OCI-M1 (cell line): Measurements from ENCODE around the gene NOSIP.

Experiments
- DNase-seq: peaks from one replicate; lab custom pipeline; 2025; lab: John Stamatoyannopoulos, UW

The NOSIP gene

DNA sequence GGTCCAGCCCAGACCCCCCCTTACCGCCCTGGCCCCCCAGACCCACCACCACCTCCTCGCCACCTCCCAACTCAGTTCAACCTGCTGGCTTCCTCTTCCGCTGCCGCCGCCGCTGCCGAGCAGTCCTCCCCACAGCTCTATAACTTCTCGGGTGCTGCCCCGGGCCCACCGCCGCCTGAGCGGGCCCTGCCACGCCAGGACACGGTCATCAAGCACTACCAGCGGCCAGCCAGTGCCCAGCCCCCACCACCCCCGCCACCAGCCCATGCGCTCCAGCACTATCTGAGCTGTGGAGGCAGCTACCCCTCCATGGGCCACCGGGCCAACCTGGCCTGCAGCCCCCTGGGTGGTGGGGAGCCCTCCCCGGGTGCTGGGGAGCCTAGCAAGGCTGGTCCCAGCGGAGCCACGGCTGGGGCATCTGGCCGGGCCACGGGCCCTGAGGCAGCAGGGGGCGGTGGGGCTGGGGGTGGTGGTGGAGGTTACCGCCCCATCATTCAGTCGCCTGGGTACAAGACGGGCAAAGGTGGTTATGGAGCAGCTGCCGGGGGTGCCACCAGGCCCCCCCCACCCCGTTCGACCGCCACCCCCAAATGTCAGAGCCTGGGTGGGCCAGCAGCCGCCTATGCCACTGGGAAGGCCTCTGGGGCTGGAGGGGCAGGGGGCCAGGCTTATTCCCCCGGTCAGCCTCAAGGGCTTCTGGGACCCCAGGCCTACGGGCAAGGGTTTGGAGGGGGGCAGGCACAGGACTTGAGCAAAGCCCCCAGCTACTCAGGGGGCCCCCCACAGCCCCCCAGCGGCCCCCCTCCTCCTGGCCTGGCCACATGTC, 14.8 kb upstream of the NOSIP start:
- DNase-seq = no peak

DNA sequence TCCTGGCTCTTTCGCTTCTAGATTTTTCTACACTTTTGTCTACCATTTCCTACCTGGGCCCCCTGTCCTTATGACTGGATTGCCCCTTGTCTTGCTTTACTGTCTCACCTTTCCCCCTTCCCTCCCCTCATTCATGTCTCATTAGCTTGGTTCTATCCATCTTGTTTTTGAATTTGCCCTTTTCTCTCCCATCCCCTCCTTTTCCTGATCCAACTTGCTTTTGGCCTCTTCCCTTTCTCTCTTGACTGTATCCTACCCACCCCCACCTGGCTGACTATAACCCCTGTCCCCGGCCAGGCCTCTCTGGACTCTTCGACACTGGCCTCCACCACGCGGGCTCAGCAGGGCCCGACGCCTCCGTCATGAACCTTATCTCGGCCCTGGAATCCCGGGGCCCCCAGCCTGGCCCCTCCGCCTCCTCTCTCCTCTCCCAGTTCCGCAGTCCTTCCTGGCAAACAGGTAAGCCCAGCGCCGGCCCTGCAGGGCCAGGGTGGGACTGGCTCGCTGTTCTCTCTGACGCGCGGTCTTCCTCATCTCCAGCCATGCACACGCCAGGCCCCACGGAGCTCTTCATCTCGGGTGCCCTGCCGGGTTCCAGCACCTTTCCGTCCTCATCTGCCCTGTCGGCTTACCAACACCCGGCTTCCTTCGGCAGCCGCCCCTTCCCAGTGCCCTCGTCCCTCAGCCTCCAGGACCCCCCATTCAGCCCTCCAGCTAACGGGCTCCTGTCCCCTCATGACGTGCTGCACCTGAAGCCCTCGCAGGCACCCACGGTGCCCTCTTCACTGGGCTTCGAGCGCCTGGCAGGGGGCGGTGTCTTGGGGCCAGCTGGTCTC, 14.0 kb upstream of the NOSIP start:
- no peak for DNase-seq

DNA sequence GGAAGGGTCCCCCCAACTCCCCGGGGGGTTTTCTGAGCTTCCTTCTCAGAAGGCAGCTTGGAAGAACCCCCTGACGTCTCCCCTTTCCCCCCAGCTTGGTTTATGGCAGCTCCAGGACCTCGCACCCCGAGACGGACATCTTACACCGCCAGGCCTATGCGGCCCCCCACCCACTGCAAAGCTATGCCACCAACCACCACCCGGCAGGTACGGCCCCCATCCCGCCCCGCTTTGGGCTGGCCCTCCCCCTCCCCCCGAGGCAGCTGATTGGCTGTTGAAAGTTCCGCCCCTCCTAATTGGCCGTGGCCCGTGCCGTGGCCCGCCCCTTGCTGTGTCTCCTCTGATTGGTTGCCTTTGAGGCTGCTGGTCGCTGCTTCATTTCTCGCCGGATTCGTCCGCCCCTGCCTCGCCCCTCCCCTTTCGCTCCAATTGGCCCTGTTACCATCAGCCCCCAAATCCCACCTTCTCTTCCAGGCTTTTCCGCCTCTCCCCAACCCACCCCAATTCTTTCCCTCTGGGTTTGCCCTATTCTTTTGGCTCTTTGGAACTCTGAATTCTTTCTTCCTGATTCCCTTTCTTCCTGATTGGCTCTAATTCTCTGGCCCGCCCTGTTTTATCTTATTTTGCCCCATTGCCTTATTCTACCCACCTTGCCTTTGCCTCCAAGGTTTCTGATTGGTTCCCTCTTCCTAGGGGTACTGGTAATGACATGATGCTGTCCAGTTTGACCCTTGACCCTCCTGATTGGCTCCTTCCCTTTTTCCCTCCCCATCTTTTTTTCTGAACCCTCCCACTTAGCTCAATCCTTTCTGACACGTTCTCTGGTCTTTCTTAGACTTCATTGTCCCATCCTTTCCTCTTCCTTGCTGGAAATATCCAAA, 13.1 kb upstream of the NOSIP start:
- DNase-seq = peak; percentile 97

DNA sequence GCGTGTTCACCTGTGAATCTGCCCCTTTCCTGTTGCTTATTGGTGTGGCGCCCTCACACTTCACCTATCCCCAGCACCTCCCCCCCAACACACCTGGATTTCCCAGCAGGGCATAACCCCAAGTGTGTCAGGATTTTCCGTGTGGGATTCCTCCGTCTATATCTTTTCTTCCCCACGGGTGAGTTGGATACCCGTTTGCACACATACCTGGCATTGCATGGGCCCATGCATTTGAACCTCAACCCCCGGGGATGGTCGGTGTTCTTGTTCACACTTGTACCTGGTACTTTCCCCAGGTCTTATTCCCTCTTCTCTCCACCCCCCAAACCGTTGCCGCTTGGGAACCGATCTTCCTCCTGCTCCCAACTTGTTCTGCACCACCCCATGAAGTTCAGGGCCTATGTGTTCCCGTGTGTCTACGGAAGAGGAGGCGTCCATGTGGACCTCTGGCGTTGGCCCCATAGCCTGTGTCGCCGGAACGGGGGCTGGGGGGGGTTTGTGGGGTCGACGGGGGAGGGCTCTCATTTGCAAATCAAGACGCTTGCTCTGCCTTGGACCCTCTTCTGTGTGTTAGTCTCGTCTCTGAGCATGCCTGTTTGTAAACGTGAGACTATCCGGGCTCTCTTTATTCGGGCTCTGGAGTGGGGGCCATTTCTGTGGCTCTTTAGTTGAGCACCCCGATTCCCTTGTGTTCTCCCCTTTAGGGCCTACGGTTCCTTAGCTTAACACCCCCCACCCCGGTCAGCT, 12.3 kb upstream of the NOSIP start:
- DNase-seq = peak; percentile 65

DNA sequence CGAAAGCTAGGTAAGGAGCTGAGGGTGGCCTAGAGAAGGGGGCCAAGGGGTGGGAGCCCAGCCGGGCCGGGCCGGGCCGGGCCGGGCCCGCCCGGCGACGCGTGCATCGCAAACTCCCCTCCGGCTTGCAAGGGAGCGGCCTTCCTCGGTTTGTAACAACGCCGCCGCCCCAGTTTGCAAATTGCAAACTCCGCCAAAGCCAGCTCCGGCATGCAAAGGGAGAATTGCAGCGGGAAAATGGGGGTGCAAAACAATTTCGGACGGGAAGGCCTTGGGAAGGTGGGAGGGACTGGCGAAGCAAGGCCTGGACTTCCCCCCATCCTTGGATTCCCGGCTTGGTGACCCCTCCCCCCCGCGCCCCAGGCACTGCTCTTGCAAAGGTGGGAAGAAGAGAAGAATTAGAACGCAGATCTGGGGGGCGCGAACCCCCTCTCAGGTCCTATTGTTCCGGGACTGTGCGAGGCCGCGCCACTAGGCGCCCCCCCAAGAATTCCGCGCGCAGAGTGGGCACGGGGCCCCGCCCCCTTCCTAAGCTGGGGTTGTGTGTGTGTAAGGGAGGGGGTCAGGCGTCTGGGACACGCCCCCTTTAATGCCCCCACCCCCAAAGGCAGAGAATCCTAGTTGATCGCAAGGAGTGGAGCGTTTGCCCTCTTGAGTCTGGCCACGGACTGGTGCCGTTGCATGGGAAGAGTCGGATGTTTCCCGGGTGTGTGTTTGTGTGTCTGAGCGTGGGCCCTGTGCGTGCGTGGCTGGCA, 11.6 kb upstream of the NOSIP start:
- peak; percentile 79 for DNase-seq

DNA sequence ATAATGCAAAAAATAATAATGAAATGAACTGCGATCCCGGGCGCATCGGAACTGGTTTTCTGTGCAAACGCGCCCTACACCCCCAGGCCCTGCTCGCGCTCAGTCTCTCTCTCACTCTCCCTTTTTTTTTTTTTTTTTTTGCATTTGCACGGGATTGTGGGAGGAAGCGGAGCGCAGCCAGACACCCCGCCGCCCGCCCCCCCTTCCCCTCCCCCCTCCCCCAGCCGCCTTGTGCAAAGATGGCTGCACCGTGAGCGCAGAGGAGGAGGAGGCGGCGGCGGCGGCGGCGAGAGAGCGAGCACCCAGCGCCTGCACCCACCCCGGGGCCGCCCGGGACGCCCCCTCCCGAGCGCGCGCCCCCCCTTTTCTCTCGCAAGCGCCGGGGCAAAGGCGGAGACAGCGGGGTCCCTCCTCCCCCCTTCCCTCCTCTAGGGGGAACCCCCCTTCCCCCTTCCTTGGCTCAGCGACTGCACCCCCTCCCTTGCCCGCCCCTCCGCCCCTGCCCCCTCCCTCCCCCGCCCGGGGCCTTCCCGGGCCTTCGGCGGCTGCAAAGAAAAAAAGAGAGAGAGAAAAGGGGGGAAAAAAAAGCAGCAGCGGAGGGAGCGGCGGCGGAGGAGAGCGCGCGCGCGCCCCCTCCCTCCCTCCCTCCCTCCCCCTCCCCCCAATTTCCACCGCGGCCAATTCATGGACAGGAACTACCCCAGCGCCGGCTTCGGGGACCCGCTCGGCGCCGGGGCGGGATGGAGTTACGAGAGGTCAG, 10.8 kb upstream of the NOSIP start, which contains the start of gene PRR12:
Gene PRR12 (plus strand): TSS at position 212 of the 760 bp plus-strand sequence. CDS start 473 bp downstream, at position 685.
- DNase-seq = peak; percentile 85

DNA sequence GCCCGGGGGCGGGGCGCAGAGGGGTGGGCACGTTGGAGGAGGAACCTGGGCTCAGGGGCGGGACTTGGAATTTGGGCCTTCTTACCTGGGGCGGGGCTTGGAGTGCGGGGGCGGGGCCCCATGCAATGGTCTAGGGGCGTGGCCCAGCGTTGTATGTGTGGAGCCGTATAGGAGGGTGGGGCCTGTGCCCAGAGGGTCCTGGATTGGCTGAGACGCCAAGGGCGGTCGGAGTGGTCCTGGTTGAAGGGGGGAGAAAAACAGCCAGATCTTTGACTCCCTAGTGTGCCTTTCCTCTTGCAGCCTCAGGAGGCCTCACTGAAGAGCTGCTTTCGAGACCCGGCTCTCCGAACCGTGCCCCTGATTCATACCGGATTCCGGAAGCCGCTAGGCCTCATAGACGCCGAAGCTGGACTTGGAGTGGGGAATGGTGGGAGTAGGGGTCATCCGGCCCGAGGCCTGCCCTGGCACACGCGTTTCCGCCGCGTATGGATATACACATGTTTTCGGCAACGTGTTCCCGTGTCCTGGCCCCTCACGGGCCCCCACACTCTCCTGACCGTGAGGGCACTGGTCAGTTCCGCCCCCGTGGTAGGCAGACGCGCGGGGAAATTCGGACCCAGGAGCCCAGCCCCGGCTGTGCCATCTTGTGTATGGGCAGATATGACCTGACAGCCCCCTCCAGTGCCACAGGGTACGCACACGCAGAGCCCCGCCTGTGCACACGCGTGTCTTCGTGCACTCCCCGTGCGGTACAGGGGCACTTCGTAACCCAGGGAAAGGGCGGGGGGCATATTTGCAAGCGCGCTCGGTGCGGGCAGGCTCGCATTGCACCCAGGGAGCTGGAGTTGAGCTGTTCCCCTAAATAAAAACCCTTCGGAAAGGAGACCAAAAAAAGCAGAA, 10.0 kb upstream of the NOSIP start:
- DNase-seq = peak; percentile 99

DNA sequence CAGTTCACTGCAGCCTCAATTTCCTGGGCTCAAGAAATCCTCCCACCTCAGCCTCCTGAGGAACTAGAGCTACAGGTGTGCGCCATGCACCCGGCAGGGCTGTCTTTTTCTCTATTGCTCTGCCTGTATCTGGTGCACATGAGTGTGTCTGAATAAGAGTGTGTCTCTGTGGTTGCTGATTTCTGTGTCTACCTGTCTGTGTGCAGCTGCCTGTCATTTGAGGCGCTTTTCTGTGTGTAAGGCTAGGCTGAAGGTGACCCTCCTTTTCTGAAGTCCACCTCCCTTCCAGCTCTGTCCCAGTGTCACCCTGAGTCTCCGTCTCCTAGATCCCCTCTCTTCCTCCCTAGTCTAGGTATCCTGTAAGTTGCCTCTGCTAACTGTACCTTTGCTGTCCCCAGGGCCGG, 9.1 kb upstream of the NOSIP start:
- DNase-seq = no peak

DNA sequence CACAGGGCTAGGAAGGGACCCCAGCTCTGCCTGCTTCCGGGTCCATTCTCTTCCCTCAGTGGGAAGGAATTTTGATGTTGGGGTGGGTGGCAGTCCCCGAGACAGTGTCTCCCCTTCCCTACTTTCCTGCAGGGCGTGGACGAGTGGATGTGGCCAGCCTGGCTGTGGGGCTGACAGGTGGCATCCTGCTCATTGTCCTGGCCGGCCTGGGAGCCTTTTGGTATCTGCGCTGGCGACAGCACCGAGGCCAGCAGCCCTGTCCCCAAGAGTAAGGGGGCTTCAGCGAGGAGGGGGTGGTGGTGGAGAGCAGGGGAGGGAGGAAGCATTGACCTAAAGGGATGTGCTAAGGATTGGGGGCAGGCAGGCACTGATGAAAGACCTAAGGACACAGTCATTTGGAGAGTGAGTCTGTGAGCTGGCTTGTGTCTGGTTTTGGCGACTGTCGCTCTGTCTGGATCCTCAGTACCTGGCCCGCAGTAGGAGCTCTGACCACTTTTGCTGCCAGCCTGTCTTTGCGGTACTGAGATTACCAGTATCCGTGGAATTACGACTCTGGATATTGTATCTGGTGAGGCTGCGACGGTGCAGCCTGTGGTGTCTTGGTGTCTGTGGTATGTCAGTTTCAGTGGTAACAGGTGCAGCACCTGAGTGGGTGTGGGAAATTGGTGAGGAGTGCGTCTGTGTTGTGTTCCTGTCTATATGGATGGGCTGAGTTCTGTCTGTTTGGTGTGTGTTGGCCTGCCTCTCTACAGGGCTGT, 8.2 kb upstream of the NOSIP start:
- no peak for DNase-seq

DNA sequence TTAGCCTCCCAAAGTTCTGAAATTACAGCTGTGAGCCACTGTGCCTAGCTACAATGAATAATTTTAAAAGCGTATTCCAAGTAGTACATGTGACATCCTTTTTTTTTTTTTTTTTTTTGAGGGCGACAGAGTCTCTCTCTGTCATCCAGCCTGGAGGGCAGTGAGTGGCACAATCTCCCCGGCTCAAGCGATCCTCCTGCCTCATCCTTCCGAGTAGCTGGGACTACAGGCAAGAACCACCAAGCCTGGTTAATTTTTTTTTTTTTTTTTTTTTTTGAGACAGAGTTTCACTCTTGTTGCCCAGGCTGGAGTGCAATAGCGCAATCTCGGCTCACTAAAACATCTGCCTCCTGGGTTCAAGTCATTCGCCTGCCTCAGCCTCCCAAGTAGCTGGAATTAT, 6.9 kb upstream of the NOSIP start:
- no peak for DNase-seq

DNA sequence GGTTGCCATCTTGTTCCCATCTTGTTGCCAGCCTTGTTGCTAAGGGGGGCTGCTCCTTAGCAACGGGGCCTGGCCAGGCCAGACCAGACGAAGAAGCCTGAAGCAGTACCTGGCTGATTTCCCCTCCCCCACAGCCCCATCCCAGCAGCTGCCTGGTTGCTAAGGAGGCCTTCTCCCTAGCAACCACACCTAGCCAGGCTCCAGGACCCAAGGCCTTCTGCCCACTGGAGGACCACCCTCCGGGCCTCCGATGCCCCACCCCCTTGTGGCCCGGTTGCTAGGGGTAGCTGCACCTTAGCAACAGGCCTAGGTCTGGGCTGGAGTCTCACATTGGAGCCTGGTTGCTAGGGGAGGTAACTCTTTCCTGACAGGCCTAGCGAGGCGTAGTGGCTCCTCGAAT, 4.7 kb upstream of the NOSIP start:
- DNase-seq = no peak

DNA sequence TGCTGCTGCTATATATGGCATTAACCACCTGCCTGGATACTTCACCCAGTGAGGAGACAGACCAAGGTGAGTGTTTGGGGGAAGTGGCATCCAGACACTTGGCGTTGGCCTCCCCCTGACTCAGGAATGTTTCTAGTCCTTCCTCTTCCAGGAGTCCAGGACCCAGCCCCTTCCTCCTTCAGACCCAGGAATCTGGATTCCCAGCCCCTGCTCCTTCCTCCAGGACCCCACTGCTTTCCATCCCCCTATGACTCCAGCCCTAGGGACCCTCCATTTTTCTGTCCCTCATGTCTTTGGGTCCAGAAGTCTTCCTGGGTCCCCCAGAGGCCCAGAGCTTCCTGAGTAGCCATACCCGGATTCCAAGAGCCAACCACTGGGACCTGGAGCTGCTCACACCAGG, 2.9 kb upstream of the NOSIP start:
- no peak for DNase-seq

DNA sequence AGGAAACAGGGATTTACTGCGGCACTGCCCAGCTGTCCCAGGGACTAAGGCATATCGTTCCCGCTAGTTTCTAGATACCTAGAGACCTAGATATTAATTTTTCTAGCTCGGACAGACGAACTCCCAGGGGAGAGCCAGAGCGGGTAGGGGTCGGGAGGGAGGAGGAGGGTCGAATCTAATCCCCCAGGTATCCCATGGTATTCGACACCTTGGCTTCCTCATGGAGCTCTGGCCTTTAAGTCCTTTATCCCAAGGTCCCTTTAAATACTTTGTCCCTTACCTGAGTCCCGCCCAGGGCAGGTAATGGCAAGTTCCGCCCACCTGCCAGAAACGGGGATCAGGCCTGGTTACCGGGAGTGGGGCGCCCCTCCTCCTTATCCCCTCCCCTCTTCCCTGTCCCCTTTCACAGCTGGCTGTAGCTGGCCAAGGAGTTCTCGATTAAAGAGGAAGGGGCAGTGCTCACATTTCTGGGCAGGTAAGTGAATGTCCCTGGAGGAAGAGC, 702 bp upstream of the NOSIP start, which contains the start of gene PRRG2:
Gene PRRG2 (plus strand): TSS at position 310 of the 502 bp plus-strand sequence. CDS start 1,904 bp downstream, outside the sequence.
- DNase-seq = no peak

DNA sequence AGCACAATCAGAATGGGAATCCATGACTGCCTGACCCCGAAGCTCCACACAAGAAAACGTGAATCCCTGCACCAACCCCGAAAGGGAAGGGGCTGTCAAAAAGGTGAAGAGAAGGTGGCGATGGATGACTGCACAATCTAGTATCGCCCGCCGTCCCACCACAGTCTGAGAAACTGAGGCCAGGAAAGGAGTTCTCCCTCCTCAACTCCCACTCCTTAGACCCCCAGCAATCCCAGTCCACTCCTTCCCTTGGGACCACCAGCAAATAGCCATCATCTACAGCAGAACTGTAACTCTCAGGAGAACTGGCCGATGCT, 451 bp downstream of the NOSIP start:
- DNase-seq = no peak

DNA sequence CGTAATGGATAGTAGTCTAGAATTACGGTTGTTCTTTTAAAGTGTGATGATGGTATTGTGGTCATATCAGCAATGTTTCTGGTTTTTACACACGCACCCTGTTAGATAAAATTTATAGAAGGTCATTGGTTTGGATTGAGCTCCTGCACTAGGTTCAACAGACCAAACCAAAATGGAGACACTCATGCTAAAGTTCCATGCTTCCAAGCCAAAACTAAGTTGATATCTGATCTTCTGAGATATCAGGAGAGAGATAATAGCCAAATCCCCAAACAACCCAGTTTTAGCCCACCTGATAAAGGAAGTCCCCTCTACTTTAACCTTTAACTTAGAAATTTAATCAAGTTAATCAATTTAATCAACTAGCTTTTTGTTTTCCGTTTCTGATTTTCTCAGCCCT, 1.2 kb downstream of the NOSIP start:
- no peak for DNase-seq

DNA sequence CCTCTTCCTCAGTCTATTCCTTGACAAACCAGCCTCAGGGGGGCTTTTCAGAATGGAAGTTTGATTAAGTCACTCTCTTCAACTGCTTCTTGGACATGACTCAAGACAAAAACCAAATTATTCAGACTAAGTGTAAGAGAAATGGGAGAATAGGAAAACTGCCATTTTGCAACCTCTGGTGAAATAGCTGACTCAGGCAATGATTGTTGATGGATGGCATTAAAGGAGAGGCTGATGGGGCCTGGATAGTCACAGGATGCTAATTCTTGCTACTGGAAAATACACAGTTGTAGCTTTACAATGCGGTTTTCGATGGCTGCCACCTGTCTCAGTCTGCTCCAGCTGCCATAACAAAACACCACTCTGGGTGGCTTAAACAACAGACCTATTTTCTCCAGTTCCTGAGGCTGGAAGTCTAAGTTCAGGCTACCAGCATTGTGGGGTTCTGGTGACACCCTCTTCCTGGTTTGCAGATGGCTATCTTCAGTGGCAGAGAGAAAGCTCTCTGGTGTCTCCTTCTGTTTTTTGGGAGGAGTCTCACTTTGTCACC, 6.1 kb downstream of the NOSIP start:
- no peak for DNase-seq

DNA sequence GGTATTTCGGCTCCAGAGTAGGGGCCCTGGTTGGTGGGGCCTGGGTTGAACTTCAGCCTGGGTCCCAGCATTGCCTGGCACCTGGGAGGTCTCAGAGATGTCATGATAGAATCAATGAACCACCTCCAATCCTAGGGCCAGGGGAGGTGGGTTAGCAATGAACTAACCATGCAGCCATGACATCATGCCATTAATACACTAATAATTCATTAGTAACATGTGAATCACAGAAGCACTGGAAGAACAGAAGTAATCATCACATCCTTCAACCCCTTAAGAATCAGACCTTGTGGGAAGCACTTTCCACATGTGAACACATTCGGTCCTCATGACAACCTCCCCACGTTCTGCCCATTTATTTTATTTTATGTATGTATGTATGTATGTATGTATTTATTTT, 6.9 kb downstream of the NOSIP start:
- DNase-seq = no peak

DNA sequence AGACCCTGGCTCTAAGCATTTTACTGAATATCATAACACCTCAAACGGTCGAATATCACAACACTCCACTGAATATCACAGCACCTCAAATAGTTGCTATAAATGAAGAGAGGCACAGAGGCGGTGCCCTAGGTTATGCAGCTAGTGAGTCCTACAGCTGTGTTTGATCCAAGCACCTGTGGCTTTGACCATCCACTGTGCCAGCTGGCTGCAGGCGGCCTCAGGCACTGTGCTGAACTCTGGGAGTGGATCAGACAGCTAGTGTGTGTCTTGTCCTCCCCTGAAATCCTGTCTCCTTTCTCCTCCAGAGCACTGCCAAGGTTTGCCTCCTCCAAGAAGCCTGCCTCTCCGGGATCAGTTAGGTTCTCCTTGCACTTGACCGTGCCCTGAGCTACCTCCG, 7.3 kb downstream of the NOSIP start:
- no peak for DNase-seq
